ENCODE data around the gene FUT9. TPM values are rescaled to one million over a fixed set of nuclear protein-coding genes. Genes with fewer than 3 reads are reported as not detected.
"Not testable (repeated sequence)": the region's sequence is repeated elsewhere in the genome, so short reads cannot be mapped to it uniquely, and the experiment has no call there.

FUT9 gene
- total RNA-seq, 1 experiment from 2014 or later: not detected

DNA sequence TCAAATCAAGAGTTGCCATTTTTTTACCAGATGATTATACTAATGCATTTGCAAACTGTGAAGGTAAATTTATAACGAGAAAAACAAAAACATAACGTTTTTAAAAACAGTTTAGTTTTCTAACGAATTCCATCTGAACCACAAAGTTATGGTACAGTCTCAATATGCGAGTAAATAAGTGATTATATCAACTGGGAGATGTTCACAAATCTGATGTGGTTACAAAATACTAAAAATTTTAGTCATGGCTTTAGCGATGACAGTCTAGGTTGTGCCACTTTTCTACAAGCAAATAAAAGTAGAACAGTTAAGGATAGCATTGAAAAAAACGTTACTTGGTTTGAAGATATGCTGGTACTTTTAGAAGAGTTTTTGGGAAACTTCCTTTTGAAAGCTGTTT is 186.8 kb downstream of the FUT9 start:
- no peaks in the 10 kb centered on the region for H3K9me3 ChIP-seq
- no peak overlapping the region for H3K4me3 ChIP-seq
- H3K36me3 ChIP-seq: no peaks in the 10 kb centered on the region
- no peaks in the 10 kb centered on the region for H3K27me3 ChIP-seq
- DNase-seq: no peak

DNA sequence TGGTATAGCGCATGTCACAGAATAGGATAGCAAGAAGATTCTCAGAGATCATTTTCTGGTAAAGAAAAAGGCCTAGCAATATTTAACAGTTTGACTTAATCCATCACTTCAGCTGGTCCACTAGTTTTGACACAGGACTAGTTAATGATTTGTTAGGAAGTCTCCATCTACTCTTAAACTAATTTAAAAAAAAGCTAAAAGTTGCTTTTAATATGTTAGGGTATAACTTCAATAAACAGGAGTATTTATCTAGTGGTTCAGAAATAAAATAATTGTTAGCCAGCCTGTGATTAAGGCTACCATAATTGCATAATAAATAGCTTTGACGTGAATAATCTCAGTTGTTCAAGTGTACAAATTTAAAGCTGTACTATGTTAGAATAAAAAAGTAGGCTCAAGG is 195.6 kb downstream of the FUT9 start:
- H3K4me3 ChIP-seq: no peak overlapping the region
- no peaks in the 10 kb centered on the region for H3K36me3 ChIP-seq
- no peaks in the 10 kb centered on the region for H3K27me3 ChIP-seq
- no peaks in the 10 kb centered on the region for H3K9me3 ChIP-seq
- DNase-seq: no peak

DNA sequence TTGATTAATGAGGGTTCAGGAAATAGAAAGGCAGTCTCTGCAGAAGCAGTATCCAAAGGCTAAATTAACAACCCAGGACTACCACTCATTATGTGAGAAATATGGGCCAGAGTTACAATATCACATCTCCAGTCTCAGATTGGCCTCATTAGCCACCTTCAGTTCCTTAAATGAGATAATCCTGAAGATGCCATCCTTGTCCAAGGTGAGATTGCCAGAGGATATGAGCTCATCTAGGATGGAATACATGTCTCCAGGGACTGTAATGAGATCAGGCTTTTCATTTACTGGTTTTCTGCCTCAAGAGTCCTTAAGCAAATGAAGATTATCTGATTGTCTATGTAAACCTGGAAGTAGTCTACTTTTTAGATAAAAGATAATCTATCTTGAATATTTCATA is 196.3 kb downstream of the FUT9 start:
- H3K27me3 ChIP-seq: no peaks in the 10 kb centered on the region
- no peaks in the 10 kb centered on the region for H3K36me3 ChIP-seq
- no peak for DNase-seq
- H3K9me3 ChIP-seq: no peaks in the 10 kb centered on the region
- H3K4me3 ChIP-seq: no peak overlapping the region

GRCh38 chr6:96213784-96214183 is 198.0 kb downstream of the FUT9 start:
- DNase-seq: no peak
- Histone ChIP-seq H3K4me3 (no peak overlapping the region), H3K9me3 (no peaks in the 10 kb centered on the region), H3K36me3 (no peaks in the 10 kb centered on the region), H3K27me3 (no peaks in the 10 kb centered on the region)

DNA sequence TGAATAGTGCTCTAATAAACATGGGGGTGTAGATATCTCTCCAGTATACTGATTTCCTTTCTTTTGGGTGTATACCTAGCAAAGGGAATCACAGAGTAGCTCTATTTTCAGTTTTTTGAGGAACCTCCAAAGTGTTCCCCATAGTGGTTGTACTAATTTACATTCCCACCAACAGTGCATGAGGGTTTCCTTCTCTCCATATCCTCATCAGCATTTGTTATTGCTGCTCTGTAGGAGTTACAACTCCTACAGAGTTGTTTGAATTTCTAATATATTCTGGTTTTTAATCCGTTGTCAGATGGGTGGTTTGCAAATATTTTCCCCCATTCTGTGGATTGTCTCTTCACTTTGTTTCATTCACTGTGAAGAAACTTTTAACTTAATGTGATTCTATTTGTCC is 207.9 kb downstream of the FUT9 start:
- Histone ChIP-seq H3K9me3 (no peaks in the 10 kb centered on the region), H3K27me3 (no peaks in the 10 kb centered on the region), H3K36me3 (no peaks in the 10 kb centered on the region), H3K4me3 (no peak overlapping the region)
- DNase-seq: no peak

GRCh38 chr6:96227135-96227534 is 211.4 kb downstream of the FUT9 start:
- Histone ChIP-seq H3K4me3 (no peak overlapping the region), H3K9me3 (no peaks in the 10 kb centered on the region), H3K36me3 (no peaks in the 10 kb centered on the region), H3K27me3 (no peaks in the 10 kb centered on the region)
- no peak for DNase-seq

- H3K36me3 ChIP-seq: no peaks in the 10 kb centered on the region
- no peaks in the 10 kb centered on the region for H3K27me3 ChIP-seq
- no peak overlapping the region for H3K4me3 ChIP-seq
- H3K9me3 ChIP-seq: no peaks in the 10 kb centered on the region
- no peak for DNase-seq
Measured at GRCh38 chr6:96234444-96234843, 218.7 kb downstream of the FUT9 start.

DNA sequence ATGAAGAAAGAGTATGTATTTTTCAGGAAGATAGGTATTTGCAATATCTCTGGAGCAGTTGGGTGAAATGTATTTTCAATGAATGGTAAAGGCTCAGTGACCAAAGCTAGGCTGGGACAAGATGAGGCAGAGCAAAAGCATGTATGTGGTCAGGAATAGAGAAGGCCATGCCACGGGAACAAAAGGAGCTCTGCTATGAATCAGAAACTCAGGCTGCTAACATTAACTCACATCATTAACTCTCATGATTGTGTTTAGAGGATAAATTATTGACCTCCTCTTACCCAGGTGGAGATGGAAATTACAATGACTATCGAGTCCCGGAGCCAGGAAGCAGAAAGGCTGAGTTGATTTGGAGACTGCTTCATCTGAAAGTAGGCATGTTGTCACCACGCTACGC is 220.2 kb downstream of the FUT9 start:
- Histone ChIP-seq H3K9me3 (no peaks in the 10 kb centered on the region), H3K36me3 (no peaks in the 10 kb centered on the region), H3K27me3 (no peaks in the 10 kb centered on the region), H3K4me3 (no peak overlapping the region)
- no peak for DNase-seq

- H3K9me3 ChIP-seq: no peaks in the 10 kb centered on the region
- DNase-seq: no peak
- no peaks in the 10 kb centered on the region for H3K27me3 ChIP-seq
- no peak overlapping the region for H3K4me3 ChIP-seq
- no peaks in the 10 kb centered on the region for H3K36me3 ChIP-seq
Measured at GRCh38 chr6:96236471-96236870, 220.7 kb downstream of the FUT9 start.

- no peak overlapping the region for H3K4me3 ChIP-seq
- DNase-seq: no peak
- H3K36me3 ChIP-seq: no peaks in the 10 kb centered on the region
- H3K27me3 ChIP-seq: no peaks in the 10 kb centered on the region
- no peaks in the 10 kb centered on the region for H3K9me3 ChIP-seq
Measured at GRCh38 chr6:96237638-96238347, 222.0 kb downstream of the FUT9 start.

DNA sequence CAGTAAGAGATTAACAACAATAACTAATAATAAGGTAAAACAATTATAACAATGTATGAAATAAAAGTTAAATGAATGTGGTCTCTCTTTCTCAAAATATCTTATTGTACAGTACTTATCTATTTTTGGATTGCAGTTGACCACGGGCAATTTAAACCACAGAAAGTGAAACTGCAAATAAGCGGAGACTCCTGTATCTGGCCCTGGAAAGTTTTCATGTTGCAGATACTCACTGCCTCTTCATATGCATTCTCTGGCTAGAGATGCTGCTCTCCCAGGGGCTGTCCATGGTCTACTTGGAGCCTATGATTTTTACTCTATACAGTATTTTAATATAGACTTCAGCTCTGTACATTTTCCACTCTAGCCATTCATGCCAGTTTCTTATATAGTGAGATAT is 230.8 kb downstream of the FUT9 start:
- Histone ChIP-seq H3K27me3 (no peaks in the 10 kb centered on the region), H3K4me3 (peak overlapping the region; percentile 22), H3K9me3 (no peaks in the 10 kb centered on the region), H3K36me3 (no peaks in the 10 kb centered on the region)
- no peak for DNase-seq

- Histone ChIP-seq H3K9me3 (no peaks in the 10 kb centered on the region), H3K27me3 (no peaks in the 10 kb centered on the region), H3K4me3 (no peak overlapping the region), H3K36me3 (no peaks in the 10 kb centered on the region)
- DNase-seq: no peak
Measured at GRCh38 chr6:96249755-96250154, 234.0 kb downstream of the FUT9 start.

DNA sequence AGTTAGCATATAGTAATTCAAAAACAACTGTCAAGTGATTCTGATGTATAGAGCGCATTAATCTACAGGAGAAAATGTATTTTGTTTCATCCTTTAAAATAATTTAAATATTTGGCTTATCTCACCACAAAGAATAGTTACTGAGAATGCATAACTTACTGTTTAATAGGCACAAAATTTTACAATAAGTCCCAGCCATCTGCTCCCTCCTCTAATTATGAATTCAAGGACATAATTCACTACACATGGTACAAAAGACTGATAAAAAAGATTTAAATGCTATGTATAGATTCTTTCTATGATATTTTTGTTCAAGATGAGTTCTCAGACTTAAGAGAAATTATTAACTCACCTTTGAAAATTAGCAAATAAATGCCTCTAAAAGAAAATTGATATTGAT is 242.0 kb downstream of the FUT9 start:
- no peaks in the 10 kb centered on the region for H3K9me3 ChIP-seq
- no peaks in the 10 kb centered on the region for H3K36me3 ChIP-seq
- DNase-seq: no peak
- H3K27me3 ChIP-seq: no peaks in the 10 kb centered on the region
- H3K4me3 ChIP-seq: no peak overlapping the region

DNA sequence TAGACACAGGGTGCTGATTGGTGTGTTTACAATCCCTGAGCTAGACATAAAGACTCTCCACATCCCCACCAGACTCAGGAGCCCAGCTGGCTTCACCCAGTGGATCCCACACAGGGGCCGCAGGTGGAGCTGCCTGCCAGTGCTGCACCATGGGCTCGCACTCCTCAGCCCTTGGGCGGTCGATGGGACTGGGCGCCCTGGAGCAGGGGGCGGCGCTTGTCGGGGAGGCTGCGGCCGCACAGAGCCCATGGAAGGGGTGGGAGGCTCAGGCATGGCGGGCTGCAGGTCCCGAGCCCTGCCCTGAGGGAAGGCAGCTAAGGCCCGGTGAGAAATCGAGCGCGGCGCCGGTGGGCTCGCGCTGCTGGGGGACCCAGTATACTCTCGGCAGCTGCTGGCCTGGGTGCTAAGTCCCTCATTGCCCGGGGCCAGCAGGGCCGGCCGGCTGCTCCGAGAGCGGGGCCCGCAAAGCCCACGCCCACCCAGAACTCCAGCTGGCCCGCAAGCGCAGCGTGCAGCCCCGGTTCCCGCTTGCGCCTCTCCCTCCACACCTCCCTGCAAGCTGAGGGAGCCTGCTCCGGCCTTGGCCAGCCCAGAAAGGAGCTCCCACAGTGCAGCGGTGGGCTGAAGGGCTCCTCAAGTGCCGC is 245.1 kb downstream of the FUT9 start:
- H3K9me3 ChIP-seq, H3K27me3 ChIP-seq, H3K36me3 ChIP-seq, H3K4me3 ChIP-seq, DNase-seq: not testable (repeated sequence)
